PFSK-1 (cell line): ENCODE data around the gene SMIM24.

Source experiments
- POLR2AphosphoS5 ChIP-seq: IDR thresholded peaks from 2 replicates; pipeline ENCODE4 v1.6.1; 2012; ENCODE audit warnings: low read depth, mild to moderate bottlenecking, control low read depth, low read length, moderate library complexity
- SIN3A ChIP-seq: IDR thresholded peaks from 2 replicates; pipeline ENCODE4 v1.6.1; 2012; ENCODE audit warnings: mild to moderate bottlenecking, low read length, moderate library complexity, borderline replicate concordance; ENCODE audit not compliant: insufficient read depth
- TF ChIP-seq, protein P1 (sequence below), 2 experiments: IDR thresholded peaks; 2 replicates each; pipeline versions ENCODE4 v1.6.1 to v1.8.0; 2011 to 2012; ENCODE audit warnings: low read depth in 2 of 2, low read length in 2 of 2, control low read depth in 1 of 2, inconsistent platforms in 1 of 2, mild to moderate bottlenecking in 1 of 2, moderate library complexity in 1 of 2; ENCODE audit not compliant: insufficient read depth in 1 of 2

GRCh38 chr19:3453840-3454239 is 26.5 kb downstream of the SMIM24 start:
- TF ChIP-seq POLR2AphosphoS5 (no peak), SIN3A (no peak)
- TF ChIP-seq, protein P1, sequence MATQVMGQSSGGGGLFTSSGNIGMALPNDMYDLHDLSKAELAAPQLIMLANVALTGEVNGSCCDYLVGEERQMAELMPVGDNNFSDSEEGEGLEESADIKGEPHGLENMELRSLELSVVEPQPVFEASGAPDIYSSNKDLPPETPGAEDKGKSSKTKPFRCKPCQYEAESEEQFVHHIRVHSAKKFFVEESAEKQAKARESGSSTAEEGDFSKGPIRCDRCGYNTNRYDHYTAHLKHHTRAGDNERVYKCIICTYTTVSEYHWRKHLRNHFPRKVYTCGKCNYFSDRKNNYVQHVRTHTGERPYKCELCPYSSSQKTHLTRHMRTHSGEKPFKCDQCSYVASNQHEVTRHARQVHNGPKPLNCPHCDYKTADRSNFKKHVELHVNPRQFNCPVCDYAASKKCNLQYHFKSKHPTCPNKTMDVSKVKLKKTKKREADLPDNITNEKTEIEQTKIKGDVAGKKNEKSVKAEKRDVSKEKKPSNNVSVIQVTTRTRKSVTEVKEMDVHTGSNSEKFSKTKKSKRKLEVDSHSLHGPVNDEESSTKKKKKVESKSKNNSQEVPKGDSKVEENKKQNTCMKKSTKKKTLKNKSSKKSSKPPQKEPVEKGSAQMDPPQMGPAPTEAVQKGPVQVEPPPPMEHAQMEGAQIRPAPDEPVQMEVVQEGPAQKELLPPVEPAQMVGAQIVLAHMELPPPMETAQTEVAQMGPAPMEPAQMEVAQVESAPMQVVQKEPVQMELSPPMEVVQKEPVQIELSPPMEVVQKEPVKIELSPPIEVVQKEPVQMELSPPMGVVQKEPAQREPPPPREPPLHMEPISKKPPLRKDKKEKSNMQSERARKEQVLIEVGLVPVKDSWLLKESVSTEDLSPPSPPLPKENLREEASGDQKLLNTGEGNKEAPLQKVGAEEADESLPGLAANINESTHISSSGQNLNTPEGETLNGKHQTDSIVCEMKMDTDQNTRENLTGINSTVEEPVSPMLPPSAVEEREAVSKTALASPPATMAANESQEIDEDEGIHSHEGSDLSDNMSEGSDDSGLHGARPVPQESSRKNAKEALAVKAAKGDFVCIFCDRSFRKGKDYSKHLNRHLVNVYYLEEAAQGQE (IDR thresholded peaks at IDR 0.05; ENCODE audit: insufficient read depth in 1 of 2, low read depth in 2 of 2, low read length in 2 of 2): no peak
